Globus pallidus (tissue), 1 donor: Measurements from ENCODE around the gene PTGDS.

Experiments
- DNase-seq: peaks from one replicate; pipeline ENCODE4 v3.0.0-alpha.2; 2015; ENCODE audit warnings: low spot score

PTGDS gene

DNA sequence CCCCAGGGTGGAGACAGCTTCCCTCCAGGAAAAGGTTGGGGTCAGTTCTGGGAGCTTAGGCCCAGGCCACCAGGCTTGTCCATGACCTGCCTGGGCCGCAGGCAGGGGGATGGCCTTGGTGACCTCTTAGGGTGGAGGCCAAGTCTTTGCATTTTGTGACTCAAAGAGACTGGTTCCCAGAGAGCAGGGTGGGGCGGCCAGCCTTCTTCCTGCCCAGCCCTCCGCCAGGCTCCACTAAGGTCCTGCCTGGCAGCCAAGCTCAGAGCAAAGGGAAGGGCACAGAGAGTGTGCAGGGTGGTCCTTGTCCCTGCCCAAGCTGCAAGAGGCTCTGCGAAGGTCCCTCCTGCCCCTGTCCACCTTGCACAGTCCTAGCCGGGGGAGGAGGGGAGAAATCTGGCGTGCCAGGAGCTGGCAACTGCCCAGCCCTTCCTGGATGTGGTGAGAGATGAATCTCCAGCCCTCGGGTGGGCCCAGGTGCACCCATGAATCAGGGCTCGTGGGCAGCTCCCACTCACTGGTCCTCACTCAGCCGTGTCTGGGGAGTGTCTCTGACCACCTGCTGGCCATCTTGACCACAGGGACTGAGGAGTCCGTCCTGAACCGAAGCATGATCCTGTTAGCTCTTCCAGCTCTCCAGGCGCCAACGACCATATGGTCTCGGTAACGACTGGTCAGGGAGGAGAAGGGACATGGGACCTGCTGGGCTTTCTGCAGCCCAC, 2.3 kb upstream of the PTGDS start:
- DNase-seq: no peak

DNA sequence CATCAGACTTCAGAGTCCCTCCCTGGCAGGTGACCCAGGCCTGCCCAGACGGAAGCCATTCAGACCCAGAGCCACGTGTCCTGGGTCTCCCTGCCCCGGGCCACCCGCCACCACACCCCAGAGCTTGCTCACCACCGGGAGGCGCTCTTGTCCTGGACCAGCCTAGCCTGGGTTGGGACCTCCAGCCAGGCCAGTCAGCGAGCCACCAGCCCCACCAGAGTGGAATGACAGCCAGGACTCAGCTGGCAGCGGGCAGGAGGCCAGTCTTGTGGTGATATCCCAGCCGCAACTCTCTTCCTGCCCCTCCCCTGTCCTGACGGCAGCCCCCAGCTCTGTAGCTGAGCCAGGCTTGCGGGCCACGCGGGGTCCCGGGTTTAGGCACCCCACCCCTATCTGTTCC, 1.7 kb upstream of the PTGDS start:
- peak; percentile 90 for DNase-seq

- DNase-seq: no peak
These were observed 357 bp downstream of the PTGDS start for GRCh38 chr9:136977649-136978072.

- peak; percentile 96 for DNase-seq
These were observed 965 bp downstream of the PTGDS start for GRCh38 chr9:136978073-136978864.

DNA sequence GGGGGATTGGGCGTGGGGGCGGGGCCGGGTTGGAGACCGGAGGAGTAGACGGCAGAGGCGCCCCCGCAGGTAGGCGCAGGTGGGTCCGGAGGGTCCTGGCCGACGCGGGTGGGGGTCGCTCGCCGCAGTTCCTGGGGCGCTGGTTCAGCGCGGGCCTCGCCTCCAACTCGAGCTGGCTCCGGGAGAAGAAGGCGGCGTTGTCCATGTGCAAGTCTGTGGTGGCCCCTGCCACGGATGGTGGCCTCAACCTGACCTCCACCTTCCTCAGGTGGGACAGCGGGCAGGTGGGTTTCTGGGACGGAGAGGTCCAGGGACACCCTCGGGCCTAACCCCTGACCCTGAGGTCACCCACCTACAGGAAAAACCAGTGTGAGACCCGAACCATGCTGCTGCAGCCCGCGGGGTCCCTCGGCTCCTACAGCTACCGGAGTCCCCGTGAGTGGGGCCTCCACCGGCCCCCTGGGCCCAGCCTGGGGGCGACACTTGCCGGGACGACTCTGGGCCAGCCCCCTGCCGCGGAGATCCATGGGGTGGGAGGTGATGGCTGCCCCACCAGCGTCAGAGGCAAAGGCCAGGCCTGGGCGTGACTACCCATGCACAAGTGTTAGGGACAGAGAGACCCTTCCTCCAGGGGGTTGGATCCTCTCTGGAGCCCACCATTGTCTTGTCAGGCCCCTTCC, 1.7 kb downstream of the PTGDS start:
- DNase-seq: peak; percentile 54

DNA sequence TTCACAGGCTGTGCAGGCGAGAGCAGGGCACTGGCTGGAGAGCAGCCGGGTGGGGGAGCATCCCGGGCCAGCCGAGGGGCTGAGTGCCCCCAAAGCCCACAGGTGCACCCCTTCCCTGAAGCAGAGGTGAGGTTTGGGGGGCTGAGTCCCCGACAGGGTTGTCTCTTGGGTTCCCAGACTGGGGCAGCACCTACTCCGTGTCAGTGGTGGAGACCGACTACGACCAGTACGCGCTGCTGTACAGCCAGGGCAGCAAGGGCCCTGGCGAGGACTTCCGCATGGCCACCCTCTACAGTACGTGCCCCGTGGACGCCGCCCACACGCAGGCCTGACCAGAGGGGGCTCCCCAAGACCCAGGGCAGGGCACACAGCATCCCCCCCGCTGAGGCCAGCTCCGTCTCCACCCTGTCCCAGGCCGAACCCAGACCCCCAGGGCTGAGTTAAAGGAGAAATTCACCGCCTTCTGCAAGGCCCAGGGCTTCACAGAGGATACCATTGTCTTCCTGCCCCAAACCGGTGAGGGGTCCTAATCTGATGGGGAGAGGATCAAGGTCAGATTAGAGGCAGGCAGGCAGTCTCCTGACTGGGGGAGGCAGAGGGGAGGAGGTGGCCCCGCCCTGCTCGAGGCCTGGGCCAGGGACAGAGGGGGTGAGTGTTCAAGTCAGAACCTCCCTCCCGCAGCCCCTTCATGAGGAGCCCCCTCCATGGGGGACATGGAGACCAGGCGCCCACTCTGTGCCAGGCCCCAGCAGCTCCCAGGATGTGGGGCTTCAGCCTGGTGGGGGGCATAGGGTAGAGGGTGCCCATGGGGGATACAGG, 2.7 kb downstream of the PTGDS start:
- peak; percentile 47 for DNase-seq

- DNase-seq: peak; percentile 59
These were observed 3.6 kb downstream of the PTGDS start for GRCh38 chr9:136980669-136981478.

DNA sequence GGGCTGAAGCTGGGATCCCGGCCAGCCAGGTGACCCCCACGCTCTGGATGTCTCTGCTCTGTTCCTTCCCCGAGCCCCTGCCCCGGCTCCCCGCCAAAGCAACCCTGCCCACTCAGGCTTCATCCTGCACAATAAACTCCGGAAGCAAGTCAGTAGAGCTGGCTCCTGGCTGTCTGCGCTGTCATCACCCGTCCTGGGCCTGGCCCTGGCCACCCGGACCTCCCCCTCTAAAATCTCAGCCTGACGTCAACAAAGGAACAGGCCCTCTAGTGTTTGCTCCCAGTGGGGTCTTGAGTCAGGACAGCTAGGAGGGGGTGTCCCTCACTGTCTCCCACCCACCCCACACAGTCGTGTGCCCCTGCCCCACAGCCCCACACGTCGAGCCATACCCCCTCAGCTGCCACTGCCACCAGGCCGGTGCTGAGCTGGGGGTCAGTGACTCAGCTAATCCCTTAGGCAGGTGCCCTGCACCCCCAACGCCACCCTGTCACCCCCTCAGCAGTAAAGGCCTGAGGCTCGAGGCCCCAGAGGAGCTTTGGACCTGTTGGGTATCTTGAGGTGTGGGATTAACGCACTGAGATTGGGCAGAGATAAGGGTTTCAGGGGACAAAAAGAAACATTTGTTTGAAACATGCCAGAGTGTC, 4.4 kb downstream of the PTGDS start:
- peak; percentile 87 for DNase-seq

DNA sequence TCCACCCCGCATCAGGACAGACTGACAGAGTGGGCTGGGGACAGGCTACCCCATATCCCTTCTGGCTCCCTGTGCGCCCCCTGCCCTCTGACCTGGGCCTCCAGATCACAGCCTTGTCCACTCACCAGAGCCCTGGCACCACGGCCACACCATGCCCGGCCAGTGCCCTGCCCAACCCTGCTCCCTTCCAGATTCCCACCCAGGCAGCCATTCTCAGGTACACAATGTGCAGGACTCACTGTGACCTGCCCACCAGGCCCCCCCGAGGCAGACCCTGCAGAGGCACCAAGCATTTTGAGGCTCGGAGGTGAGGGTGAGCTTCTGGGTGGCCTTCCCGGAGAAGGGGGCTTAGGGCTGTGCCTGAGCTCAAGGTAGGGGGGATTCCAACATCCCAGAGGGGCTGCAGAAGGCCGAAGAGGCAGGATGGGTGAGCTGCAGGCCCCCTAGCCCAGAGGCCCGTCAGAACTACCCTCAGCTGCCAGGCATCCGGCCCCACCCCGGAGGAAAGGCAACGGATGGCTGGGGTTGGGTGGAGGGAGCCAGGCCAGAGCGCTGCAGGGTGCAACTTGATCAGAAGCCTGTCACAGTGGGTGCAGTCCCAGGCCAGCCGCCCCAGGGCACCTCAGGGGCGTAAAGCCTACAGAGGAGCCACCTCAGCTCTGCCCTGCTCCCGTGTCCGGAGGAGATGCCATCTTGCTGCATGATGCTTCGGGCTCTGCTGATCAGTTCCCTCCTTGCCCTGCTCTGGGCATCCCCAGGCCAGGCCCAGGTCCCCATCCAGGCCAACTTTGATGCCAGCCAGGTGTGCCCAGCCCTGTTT, 5.1 kb downstream of the PTGDS start, which contains the start of gene LCNL1:
Gene LCNL1, plus strand, starts transcription at position 762 of the 820 bp plus-strand sequence. CDS start 594 bp downstream, outside the sequence.
- peak; percentile 82 for DNase-seq

GRCh38 chr9:136983167-136983566, 5.9 kb downstream of the PTGDS start:
- DNase-seq: peak; percentile 45

- DNase-seq: no peak
These were observed 6.5 kb downstream of the PTGDS start for GRCh38 chr9:136983656-136984314.

GRCh38 chr9:136984464-136985026, 7.2 kb downstream of the PTGDS start:
- no peak for DNase-seq

GRCh38 chr9:136985027-136985602, 7.8 kb downstream of the PTGDS start:
- DNase-seq: no peak

GRCh38 chr9:136985853-136986252, 8.5 kb downstream of the PTGDS start:
- DNase-seq: no peak

DNA sequence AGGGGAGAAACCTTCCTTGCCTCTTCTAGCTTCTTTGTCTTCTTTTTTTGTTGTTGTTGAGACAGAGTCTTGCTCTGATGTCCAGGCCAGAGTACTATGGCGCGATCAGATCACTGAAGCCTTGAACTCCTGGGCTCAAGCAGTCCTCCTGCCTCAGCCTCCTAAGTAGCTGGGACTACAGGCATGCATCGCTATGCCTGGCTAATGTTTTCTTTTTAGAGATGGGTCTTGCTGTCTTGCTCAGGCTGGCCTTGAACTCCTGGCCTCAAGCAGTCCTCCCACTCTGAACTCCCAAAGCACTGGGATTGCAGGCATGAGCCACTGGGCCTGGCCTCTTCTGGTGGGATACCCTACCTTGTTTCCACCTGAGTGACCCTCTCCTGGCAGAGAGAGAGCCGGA, 11.6 kb downstream of the PTGDS start:
- no peak for DNase-seq

GRCh38 chr9:136990242-136990911, 13.1 kb downstream of the PTGDS start:
- DNase-seq: no peak

DNA sequence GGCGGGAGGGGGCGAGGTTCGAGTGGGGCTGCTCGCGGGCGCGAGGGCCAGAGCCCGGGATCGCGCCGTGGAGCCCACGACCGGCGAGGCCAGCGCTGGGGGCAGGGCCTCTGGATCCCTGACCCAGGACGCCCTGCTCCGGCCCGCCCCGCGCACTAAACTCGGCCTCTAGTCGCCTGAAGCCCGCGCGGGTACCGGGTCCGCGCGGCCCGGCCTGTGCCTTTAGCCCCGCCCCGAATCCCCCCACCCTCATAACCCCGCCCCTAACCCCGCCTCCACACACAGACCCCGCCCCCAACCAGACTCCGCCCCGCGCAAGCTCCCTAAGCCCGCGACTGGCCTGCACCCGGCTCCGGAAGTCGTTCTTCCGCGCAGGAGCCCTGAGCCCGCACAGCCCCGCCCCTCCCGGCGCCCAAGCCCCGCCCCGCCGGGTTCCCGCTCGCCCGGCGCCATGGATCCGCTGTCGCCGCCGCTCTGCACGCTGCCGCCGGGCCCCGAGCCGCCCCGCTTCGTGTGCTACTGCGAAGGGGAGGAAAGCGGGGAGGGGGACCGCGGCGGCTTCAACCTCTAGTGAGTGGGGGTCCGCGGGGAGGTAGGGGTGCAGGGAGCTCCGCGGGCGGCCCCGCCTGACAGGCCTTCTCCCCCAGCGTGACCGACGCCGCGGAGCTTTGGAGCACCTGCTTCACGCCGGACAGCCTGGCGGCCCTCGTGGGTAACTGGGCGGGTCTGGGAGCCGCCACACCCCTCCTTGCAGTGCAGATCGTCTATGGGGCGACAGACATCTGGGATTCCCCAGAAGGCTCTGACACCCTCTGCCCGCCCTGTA, 14.9 kb downstream of the PTGDS start, which contains the start of gene PAXX:
Gene PAXX, plus strand, starts transcription at position 430 of the 826 bp plus-strand sequence. Its CDS starts 22 bp downstream, at position 452.
- DNase-seq: peak; percentile 87
